WTC11 (cell line): ENCODE measurements around the gene RSPO1.

Experiments
- AFF4 ChIP-seq: sonication (generic); formaldehyde crosslinking; IDR thresholded peaks from 2 replicates; pipeline ENCODE4 v1.8.1; 2023; ENCODE audit warnings: mild to moderate bottlenecking, missing genetic modification reagents, borderline replicate concordance
- ATF2 ChIP-seq: sonication (generic); formaldehyde crosslinking; IDR thresholded peaks from 2 replicates; pipeline ENCODE4 v1.8.1; 2022; ENCODE audit warnings: low read depth, missing genetic modification reagents, borderline replicate concordance
- CTCF ChIP-seq: fragments of 200-600 bp; IDR thresholded peaks from 2 replicates; pipeline ENCODE4 v1.8.0; 2022; ENCODE audit warnings: antibody characterized with exemption
- TF ChIP-seq, protein P1 (sequence below): sonication (generic); formaldehyde crosslinking; IDR thresholded peaks from 2 replicates; pipeline ENCODE4 v1.8.0; 2022; ENCODE audit warnings: mild to moderate bottlenecking, missing genetic modification reagents
- TF ChIP-seq, protein P2 (sequence below): sonication (generic); formaldehyde crosslinking; conservative IDR thresholded peaks from 2 replicates; pipeline ENCODE4 v1.8.1; 2022; ENCODE audit warnings: mild to moderate bottlenecking, missing genetic modification reagents
- TF ChIP-seq, protein P3 (sequence below): sonication (generic); formaldehyde crosslinking; IDR thresholded peaks from 2 replicates; pipeline ENCODE4 v1.8.0; 2022; ENCODE audit warnings: mild to moderate bottlenecking, missing genetic modification reagents

- TF ChIP-seq ATF2 (CRISPR knock-in tag) (no peak), AFF4 (CRISPR knock-in tag) (no peak), CTCF (no peak)
- TF ChIP-seq, protein P1, sequence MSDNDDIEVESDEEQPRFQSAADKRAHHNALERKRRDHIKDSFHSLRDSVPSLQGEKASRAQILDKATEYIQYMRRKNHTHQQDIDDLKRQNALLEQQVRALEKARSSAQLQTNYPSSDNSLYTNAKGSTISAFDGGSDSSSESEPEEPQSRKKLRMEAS, result no peak
- TF ChIP-seq, protein P2, sequence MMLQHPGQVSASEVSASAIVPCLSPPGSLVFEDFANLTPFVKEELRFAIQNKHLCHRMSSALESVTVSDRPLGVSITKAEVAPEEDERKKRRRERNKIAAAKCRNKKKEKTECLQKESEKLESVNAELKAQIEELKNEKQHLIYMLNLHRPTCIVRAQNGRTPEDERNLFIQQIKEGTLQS, result no peak
- TF ChIP-seq, protein P3, sequence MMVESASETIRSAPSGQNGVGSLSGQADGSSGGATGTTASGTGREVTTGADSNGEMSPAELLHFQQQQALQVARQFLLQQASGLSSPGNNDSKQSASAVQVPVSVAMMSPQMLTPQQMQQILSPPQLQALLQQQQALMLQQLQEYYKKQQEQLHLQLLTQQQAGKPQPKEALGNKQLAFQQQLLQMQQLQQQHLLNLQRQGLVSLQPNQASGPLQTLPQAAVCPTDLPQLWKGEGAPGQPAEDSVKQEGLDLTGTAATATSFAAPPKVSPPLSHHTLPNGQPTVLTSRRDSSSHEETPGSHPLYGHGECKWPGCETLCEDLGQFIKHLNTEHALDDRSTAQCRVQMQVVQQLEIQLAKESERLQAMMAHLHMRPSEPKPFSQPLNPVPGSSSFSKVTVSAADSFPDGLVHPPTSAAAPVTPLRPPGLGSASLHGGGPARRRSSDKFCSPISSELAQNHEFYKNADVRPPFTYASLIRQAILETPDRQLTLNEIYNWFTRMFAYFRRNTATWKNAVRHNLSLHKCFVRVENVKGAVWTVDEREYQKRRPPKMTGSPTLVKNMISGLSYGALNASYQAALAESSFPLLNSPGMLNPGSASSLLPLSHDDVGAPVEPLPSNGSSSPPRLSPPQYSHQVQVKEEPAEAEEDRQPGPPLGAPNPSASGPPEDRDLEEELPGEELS (CRISPR knock-in tag), result no peak
These were observed 26.0 kb upstream of the RSPO1 start for GRCh38 chr1:37660664-37661063.
